GM12864 (cell line): ENCODE results near the gene XDH.

Experiments used
- DNase-seq: peaks from one replicate; pipeline ENCODE4 v3.0.0-alpha.2; 2011; ENCODE audit warnings: low read depth
- H3K4me3 ChIP-seq: 2 replicates; pipeline ENCODE4 v1.5.1; 2011; ENCODE audit warnings: mild to moderate bottlenecking, low read depth, low read length, control low read depth
- CTCF ChIP-seq: IDR thresholded peaks from 2 replicates; pipeline ENCODE4 v1.5.1; 2011; ENCODE audit warnings: low read depth, mild to moderate bottlenecking, moderate library complexity, low read length, control low read depth, inconsistent platforms; ENCODE audit errors: missing control alignments

Gene XDH

GRCh38 chr2:31430439-31431165 lies 16.1 kb upstream of the XDH start:
- TF ChIP-seq CTCF: no peak
- DNase-seq: no peak

GRCh38 chr2:31429759-31430438 lies 15.4 kb upstream of the XDH start:
- H3K4me3 ChIP-seq: no peak overlapping the region
- DNase-seq: no peak
- no peak for TF ChIP-seq CTCF

More at GRCh38 chr2:31430439-31431165, 16.1 kb upstream of the XDH start:
- H3K4me3 ChIP-seq: no peak overlapping the region

- no peak overlapping the region for H3K4me3 ChIP-seq
- no peak for TF ChIP-seq CTCF
- DNase-seq: no peak
Measured at GRCh38 chr2:31429040-31429439, 14.5 kb upstream of the XDH start.

- TF ChIP-seq CTCF: peak; percentile 14
- DNase-seq: no peak
- H3K4me3 ChIP-seq: no peak overlapping the region
Measured at GRCh38 chr2:31428001-31428418, 13.5 kb upstream of the XDH start.

GRCh38 chr2:31426096-31426495 lies 11.6 kb upstream of the XDH start:
- TF ChIP-seq CTCF: no peak
- DNase-seq: no peak

GRCh38 chr2:31421634-31422033 lies 7.1 kb upstream of the XDH start:
- DNase-seq: no peak
- TF ChIP-seq CTCF: no peak
- no peak overlapping the region for H3K4me3 ChIP-seq

More at GRCh38 chr2:31426096-31426495, 11.6 kb upstream of the XDH start:
- H3K4me3 ChIP-seq: no peak overlapping the region
